Endothelial cell of umbilical vein (primary cell): Measurements from ENCODE around the gene RPS6KA5. TPM values are rescaled to one million over a fixed set of nuclear protein-coding genes. Genes with fewer than 3 reads are reported as not detected.

ENCODE experiments used
- BruUV-seq: library from RNA; stranded (reverse); fragments of 400-500 nt; replicated peaks from 2 replicates; lab custom pipeline; 2021; lab: Mats Ljungman, UMichigan
- CTCF ChIA-PET: fragments of 300-600, 350-600 bp; sonication (Branson Sonifier 250); formaldehyde crosslinking; loops from one replicate; lab custom pipeline; 2021; ENCODE audit warnings: antibody characterized with exemption, inconsistent platforms; lab: Charles Lee
- POLR2A ChIA-PET: fragments of 300-600, 350-600 bp; sonication (Branson Sonifier 250); formaldehyde crosslinking; loops from one replicate; lab custom pipeline; 2021; ENCODE audit warnings: antibody characterized with exemption, inconsistent platforms; lab: Charles Lee
- DNase-seq: peaks from one replicate; pipeline ENCODE4 v3.0.0-alpha.2; 2011; ENCODE audit warnings: low read depth, low spot score
- FAIRE-seq: peaks from 2 replicates; lab custom pipeline; 2011; peaks lifted over from hg19 to GRCh38; lab: Jason Lieb, UNC
- H2AFZ ChIP-seq: 2 replicates; pipeline ENCODE4 v1.6.0; 2012; ENCODE audit warnings: low read depth, low read length, control low read depth, inconsistent platforms
- H3K27ac ChIP-seq: 2 replicates; pipeline ENCODE4 v1.5.1; 2011; ENCODE audit warnings: low read depth, mild to moderate bottlenecking, control low read depth, low read length, moderate library complexity; ENCODE audit not compliant: insufficient read depth
- H3K27me3 ChIP-seq, 2 experiments: 2 replicates each; pipeline versions ENCODE4 v1.6.0 to v1.6.1; 2011; ENCODE audit warnings: low read length in 2 of 2, mixed read lengths in 1 of 2; ENCODE audit not compliant: control insufficient read depth in 2 of 2, insufficient read depth in 2 of 2
- H3K36me3 ChIP-seq, 2 experiments: 2 replicates in 1 of 2; 3 replicates in 1 of 2; pipeline ENCODE4 v1.5.1; 2011; ENCODE audit warnings: low read length in 2 of 2, mild to moderate bottlenecking in 1 of 2, moderate library complexity in 1 of 2; ENCODE audit not compliant: control insufficient read depth in 2 of 2, insufficient read depth in 2 of 2; ENCODE audit errors: extremely low read depth in 1 of 2
- H3K4me1 ChIP-seq: 3 replicates; pipeline ENCODE4 v1.5.1; 2011; ENCODE audit warnings: mild to moderate bottlenecking, low read length; ENCODE audit not compliant: control insufficient read depth, insufficient read depth; ENCODE audit errors: extremely low read depth
- H3K4me2 ChIP-seq: 2 replicates; pipeline ENCODE4 v1.6.1; 2011; ENCODE audit warnings: low read length, control low read depth, mixed read lengths; ENCODE audit not compliant: insufficient read depth
- H3K4me3 ChIP-seq, 3 experiments: fragments of 200-600 bp in 1 of 3; sonication (generic), shearing (Covaris generic) in 1 of 3; replicated peaks in 1 of 3; 2 replicates each; pipeline ENCODE4 v1.5.1; 2011 to 2016; ENCODE audit warnings: control low read depth in 3 of 3, low read length in 3 of 3, mild to moderate bottlenecking in 2 of 3, inconsistent platforms in 1 of 3, low read depth in 1 of 3, moderate library complexity in 1 of 3; ENCODE audit not compliant: insufficient read depth in 1 of 3
- H3K79me2 ChIP-seq: 2 replicates; pipeline ENCODE4 v1.6.0; 2012; ENCODE audit warnings: low read length, inconsistent platforms; ENCODE audit not compliant: control insufficient read depth, insufficient read depth
- H3K9ac ChIP-seq: replicated peaks from 2 replicates; pipeline ENCODE3; 2011; ENCODE audit warnings: low read length, control low read depth; ENCODE audit not compliant: insufficient read depth; ENCODE audit errors: extremely low read depth
- H3K9me1 ChIP-seq: replicated peaks from 3 replicates; pipeline ENCODE4 v1.6.0; 2011; ENCODE audit warnings: mild to moderate bottlenecking, low read length; ENCODE audit not compliant: control insufficient read depth, insufficient read depth; ENCODE audit errors: extremely low read depth
- H3K9me3 ChIP-seq: replicated peaks from 2 replicates; pipeline ENCODE4 v1.5.1; 2012; ENCODE audit warnings: low read length, inconsistent platforms; ENCODE audit not compliant: control insufficient read depth, insufficient read depth
- H4K20me1 ChIP-seq: replicated peaks from 2 replicates; pipeline ENCODE3; 2011; ENCODE audit warnings: mild to moderate bottlenecking, low read length; ENCODE audit not compliant: control insufficient read depth, insufficient read depth; ENCODE audit errors: extremely low read depth
- EZH2 ChIP-seq: IDR thresholded peaks from 2 replicates; pipeline ENCODE4 v1.6.1; 2012; ENCODE audit warnings: borderline replicate concordance, low read depth, mild to moderate bottlenecking, moderate library complexity, low read length, inconsistent platforms; ENCODE audit not compliant: severe bottlenecking
- FOS ChIP-seq: IDR thresholded peaks from 2 replicates; pipeline ENCODE4 v1.6.1; 2011; ENCODE audit warnings: mild to moderate bottlenecking, low read length, moderate library complexity, borderline replicate concordance; ENCODE audit not compliant: insufficient read depth
- GATA2 ChIP-seq: IDR thresholded peaks from 2 replicates; pipeline ENCODE4 v1.7.0; 2011; ENCODE audit warnings: low read depth, mild to moderate bottlenecking, moderate library complexity, mixed read lengths, low read length; ENCODE audit not compliant: insufficient read length, insufficient read depth
- JUN ChIP-seq: IDR thresholded peaks from 2 replicates; pipeline ENCODE4 v1.6.1; 2011; ENCODE audit warnings: borderline replicate concordance, low read depth; ENCODE audit not compliant: insufficient read length, insufficient read depth
- MYC ChIP-seq: IDR thresholded peaks from one replicate; pipeline ENCODE4 v1.6.1; 2011; ENCODE audit warnings: mild to moderate bottlenecking, low read depth, low read length
- POLR2A ChIP-seq: IDR thresholded peaks from 2 replicates; pipeline ENCODE4 v1.6.1; 2012; ENCODE audit warnings: low read depth, mild to moderate bottlenecking, control low read depth, low read length
- POLR2AphosphoS5 ChIP-seq: IDR thresholded peaks from 2 replicates; pipeline ENCODE4 v1.6.1; 2012; ENCODE audit warnings: low read depth, mild to moderate bottlenecking, control low read depth, low read length, moderate library complexity; ENCODE audit not compliant: insufficient read depth
- dilution Hi-C: fragments of 300-500 bp; cut with MboI; formaldehyde crosslinking; loops from one replicate; pipeline ENCODE4 v1.15.0; 2019; ENCODE audit warnings: low sequenced_read_pairs; ENCODE audit not compliant: extremely low pct_ligation_motif_present
- intact Hi-C: fragments of 100-400 bp; cut with micrococcal nuclease; formaldehyde crosslinking; loops from one replicate; pipeline ENCODE4 v1.10.0; 2022
- polyA plus RNA-seq, 4 experiments: library from polyadenylated mRNA; depleted of rRNA in 3 of 4; stranded (reverse) in 3 of 4; unstranded in 1 of 4; fragments of >200 nt; gene quantifications; 2 replicates each; pipeline versions ENCODE4 v1.2.1 to v1.2.3, GENCODE V29; 2011 to 2012; ENCODE audit warnings: missing spikeins in 1 of 4
- total RNA-seq: library from RNA; stranded (reverse); gene quantifications from 2 replicates; pipeline ENCODE4 v1.2.3, GENCODE V29; 2021
- TF ChIP-seq, protein P1 (sequence below), 2 donors: IDR thresholded peaks; 1 replicate in 1 of 2; 2 replicates in 1 of 2; pipeline ENCODE4 v1.5.1; 2011; ENCODE audit warnings: low read length in 2 of 2, mild to moderate bottlenecking in 2 of 2, moderate library complexity in 2 of 2, control low read depth in 1 of 2, inconsistent platforms in 1 of 2, low read depth in 1 of 2; ENCODE audit not compliant: insufficient read depth in 1 of 2; ENCODE audit errors: extremely low read depth in 1 of 2
- TF ChIP-seq, protein P2 (sequence below): IDR thresholded peaks from 2 replicates; pipeline ENCODE4 v1.6.1; 2011; ENCODE audit not compliant: insufficient read depth, insufficient read length

RPS6KA5 gene
- total and polyA plus RNA-seq, 2 donors (not counting 3 experiments of a cell fraction or from before 2014, with no cell fraction given), result 2.9 to 5.4 TPM

GRCh38 chr14:91047174-91047753 lies 13.2 kb downstream of the RPS6KA5 start:
- H3K4me1 ChIP-seq, result no peaks in the 10 kb centered on the region
- TF ChIP-seq GATA2, result no peak
- TF ChIP-seq, protein P1, sequence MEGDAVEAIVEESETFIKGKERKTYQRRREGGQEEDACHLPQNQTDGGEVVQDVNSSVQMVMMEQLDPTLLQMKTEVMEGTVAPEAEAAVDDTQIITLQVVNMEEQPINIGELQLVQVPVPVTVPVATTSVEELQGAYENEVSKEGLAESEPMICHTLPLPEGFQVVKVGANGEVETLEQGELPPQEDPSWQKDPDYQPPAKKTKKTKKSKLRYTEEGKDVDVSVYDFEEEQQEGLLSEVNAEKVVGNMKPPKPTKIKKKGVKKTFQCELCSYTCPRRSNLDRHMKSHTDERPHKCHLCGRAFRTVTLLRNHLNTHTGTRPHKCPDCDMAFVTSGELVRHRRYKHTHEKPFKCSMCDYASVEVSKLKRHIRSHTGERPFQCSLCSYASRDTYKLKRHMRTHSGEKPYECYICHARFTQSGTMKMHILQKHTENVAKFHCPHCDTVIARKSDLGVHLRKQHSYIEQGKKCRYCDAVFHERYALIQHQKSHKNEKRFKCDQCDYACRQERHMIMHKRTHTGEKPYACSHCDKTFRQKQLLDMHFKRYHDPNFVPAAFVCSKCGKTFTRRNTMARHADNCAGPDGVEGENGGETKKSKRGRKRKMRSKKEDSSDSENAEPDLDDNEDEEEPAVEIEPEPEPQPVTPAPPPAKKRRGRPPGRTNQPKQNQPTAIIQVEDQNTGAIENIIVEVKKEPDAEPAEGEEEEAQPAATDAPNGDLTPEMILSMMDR (IDR thresholded peaks at IDR 0.05; ENCODE audit: extremely low read depth in 1 of 2, insufficient read depth in 1 of 2, low read depth in 1 of 2, low read length in 2 of 2), result no peak
- TF ChIP-seq JUN, result no peak
- no peak for TF ChIP-seq MYC
- no peak for TF ChIP-seq POLR2A
- no peak for TF ChIP-seq POLR2AphosphoS5
- no peak for TF ChIP-seq FOS
- TF ChIP-seq, protein P2, sequence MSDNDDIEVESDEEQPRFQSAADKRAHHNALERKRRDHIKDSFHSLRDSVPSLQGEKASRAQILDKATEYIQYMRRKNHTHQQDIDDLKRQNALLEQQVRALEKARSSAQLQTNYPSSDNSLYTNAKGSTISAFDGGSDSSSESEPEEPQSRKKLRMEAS, result no peak
- TF ChIP-seq EZH2, result no peak
- H2AFZ ChIP-seq, result no peak overlapping the region
- no peak overlapping the region for H3K4me2 ChIP-seq
- no peaks in the 10 kb centered on the region for H3K27me3 ChIP-seq
- dilution Hi-C loops (no loop called here), intact Hi-C loops (no loop called here)
- H3K79me2 ChIP-seq, result no peaks in the 10 kb centered on the region
- no peak for FAIRE-seq
- H3K27ac ChIP-seq, result no peak overlapping the region
- no TSS peak for BruUV-seq
- CTCF ChIA-PET, result interaction anchor here (1.4 kb wide), 1 partner anchor 126 kb away, joined by 7 read pairs; no protein-coding TSS in a partner anchor
- no peak overlapping the region for H3K9ac ChIP-seq
- H3K9me1 ChIP-seq, result no peaks in the 10 kb centered on the region
- no peak for DNase-seq
- POLR2A ChIA-PET, result no interaction called here
- H4K20me1 ChIP-seq, result no peaks in the 10 kb centered on the region
- no peaks in the 10 kb centered on the region for H3K9me3 ChIP-seq
- H3K36me3 ChIP-seq, result no peaks in the 10 kb centered on the region
- H3K4me3 ChIP-seq, result no peak overlapping the region
